DOHH2 (cell line): ENCODE data around the gene CLEC1A.

Experiments used
- H3F3A ChIP-seq: fragments of 200-600 bp; sonication (generic), shearing (Covaris generic); 2 replicates; pipeline ENCODE4 v1.6.0; 2016; ENCODE audit warnings: antibody characterized with exemption, mild to moderate bottlenecking; ENCODE audit not compliant: control insufficient read depth, insufficient read depth
- H3K27ac ChIP-seq: fragments of 200-600 bp; sonication (generic); 2 replicates; pipeline ENCODE4 v1.5.1; 2014; ENCODE audit warnings: low read depth, mild to moderate bottlenecking, low read length, moderate library complexity
- H3K27me3 ChIP-seq: fragments of 200-600 bp; sonication (generic); 2 replicates; pipeline ENCODE4 v1.6.1; 2014; ENCODE audit warnings: mild to moderate bottlenecking, low read length, mixed read lengths; ENCODE audit not compliant: control insufficient read depth
- H3K36me3 ChIP-seq: fragments of 200-600 bp; sonication (generic); 2 replicates; pipeline ENCODE4 v1.6.1; 2014; ENCODE audit warnings: mild to moderate bottlenecking, low read length, moderate library complexity, mixed read lengths; ENCODE audit not compliant: control insufficient read depth
- H3K4me1 ChIP-seq: fragments of 200-600 bp; sonication (generic); 2 replicates; pipeline ENCODE4 v1.6.1; 2014; ENCODE audit warnings: mild to moderate bottlenecking, low read length, mixed read lengths; ENCODE audit not compliant: control insufficient read depth
- H3K4me2 ChIP-seq: fragments of 200-600 bp; sonication (generic); 2 replicates; pipeline ENCODE4 v1.6.0; 2014; ENCODE audit warnings: mild to moderate bottlenecking, low read length, moderate library complexity
- H3K4me3 ChIP-seq: fragments of 200-600 bp; sonication (generic); 2 replicates; pipeline ENCODE4 v1.5.1; 2014; ENCODE audit warnings: mild to moderate bottlenecking, low read length, mixed read lengths
- H3K79me2 ChIP-seq: fragments of 200-600 bp; sonication (generic); 2 replicates; pipeline ENCODE4 v1.6.1; 2014; ENCODE audit warnings: mild to moderate bottlenecking, low read length, mixed read lengths; ENCODE audit not compliant: control insufficient read depth
- H3K9me2 ChIP-seq: fragments of 200-600 bp; sonication (generic); replicated peaks from 2 replicates; pipeline ENCODE4 v1.6.1; 2014; ENCODE audit warnings: mild to moderate bottlenecking, low read length, mixed read lengths; ENCODE audit not compliant: control insufficient read depth
- H3K9me3 ChIP-seq: fragments of 200-600 bp; sonication (generic); 2 replicates; pipeline ENCODE4 v1.6.1; 2014; ENCODE audit warnings: antibody characterized with exemption, low read length, mixed read lengths; ENCODE audit not compliant: control insufficient read depth, insufficient read depth
- H4K20me1 ChIP-seq: fragments of 200-600 bp; sonication (generic); 2 replicates; pipeline ENCODE4 v1.6.0; 2014; ENCODE audit warnings: low read depth, mild to moderate bottlenecking, antibody characterized with exemption, low read length, moderate library complexity; ENCODE audit not compliant: control insufficient read depth, insufficient read depth
- EZH2phosphoT487 ChIP-seq: fragments of 200-600 bp; sonication (generic); IDR thresholded peaks from 2 replicates; pipeline ENCODE4 v1.6.1; 2017; ENCODE audit warnings: borderline replicate concordance, mild to moderate bottlenecking, antibody characterized with exemption, low read length, moderate library complexity, mixed read lengths
- TF ChIP-seq, protein P1 (sequence below): fragments of 200-600 bp; sonication (generic); IDR thresholded peaks from one replicate; pipeline ENCODE4 v1.5.1; 2014; ENCODE audit warnings: antibody characterized with exemption, mild to moderate bottlenecking, low read depth, low read length; ENCODE audit not compliant: poor library complexity, severe bottlenecking

CLEC1A gene

DNA sequence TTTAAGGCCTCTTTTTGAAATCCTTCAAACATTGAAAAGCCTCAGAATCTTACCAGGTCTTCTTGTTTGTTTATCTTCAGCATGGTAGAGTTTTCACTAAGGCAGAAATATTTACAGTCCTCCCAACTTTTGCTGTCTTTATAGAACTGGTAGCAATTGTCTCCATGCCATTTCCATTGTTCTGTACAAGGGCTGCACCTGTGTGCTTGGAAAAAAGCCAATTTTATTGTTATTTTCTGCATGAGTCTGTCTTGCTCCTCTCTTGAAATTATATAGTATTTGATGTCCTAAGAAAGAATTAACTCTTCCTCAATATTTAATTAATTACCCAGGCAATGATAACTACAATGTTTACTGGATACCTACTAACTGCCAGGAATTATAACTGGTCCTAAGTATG lies 23.3 kb downstream of the CLEC1A start:
- Histone ChIP-seq H3K4me3 (no peak overlapping the region), H3K27me3 (peaks cover 7% of the 10 kb centered on the region; the same call in 1 of the 2 replicates), H3K4me1 (peaks cover 2% of the 10 kb centered on the region; the same call in 1 of the 2 replicates), H3K9me3 (no peaks in the 10 kb centered on the region), H3K9me2 (no peaks in the 10 kb centered on the region), H3F3A (no peaks in the 10 kb centered on the region), H3K4me2 (no peak overlapping the region), H4K20me1 (no peaks in the 10 kb centered on the region), H3K36me3 (no peaks in the 10 kb centered on the region), H3K27ac (no peak overlapping the region), H3K79me2 (no peaks in the 10 kb centered on the region)
- TF ChIP-seq EZH2phosphoT487: no peak
- TF ChIP-seq, protein P1, sequence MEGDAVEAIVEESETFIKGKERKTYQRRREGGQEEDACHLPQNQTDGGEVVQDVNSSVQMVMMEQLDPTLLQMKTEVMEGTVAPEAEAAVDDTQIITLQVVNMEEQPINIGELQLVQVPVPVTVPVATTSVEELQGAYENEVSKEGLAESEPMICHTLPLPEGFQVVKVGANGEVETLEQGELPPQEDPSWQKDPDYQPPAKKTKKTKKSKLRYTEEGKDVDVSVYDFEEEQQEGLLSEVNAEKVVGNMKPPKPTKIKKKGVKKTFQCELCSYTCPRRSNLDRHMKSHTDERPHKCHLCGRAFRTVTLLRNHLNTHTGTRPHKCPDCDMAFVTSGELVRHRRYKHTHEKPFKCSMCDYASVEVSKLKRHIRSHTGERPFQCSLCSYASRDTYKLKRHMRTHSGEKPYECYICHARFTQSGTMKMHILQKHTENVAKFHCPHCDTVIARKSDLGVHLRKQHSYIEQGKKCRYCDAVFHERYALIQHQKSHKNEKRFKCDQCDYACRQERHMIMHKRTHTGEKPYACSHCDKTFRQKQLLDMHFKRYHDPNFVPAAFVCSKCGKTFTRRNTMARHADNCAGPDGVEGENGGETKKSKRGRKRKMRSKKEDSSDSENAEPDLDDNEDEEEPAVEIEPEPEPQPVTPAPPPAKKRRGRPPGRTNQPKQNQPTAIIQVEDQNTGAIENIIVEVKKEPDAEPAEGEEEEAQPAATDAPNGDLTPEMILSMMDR: no peak

- TF ChIP-seq, protein P1: no peak
- no peak for TF ChIP-seq EZH2phosphoT487
- H3K9me2 ChIP-seq: no peaks in the 10 kb centered on the region
- H4K20me1 ChIP-seq: no peaks in the 10 kb centered on the region
Observed at GRCh38 chr12:10073261-10073660, 25.5 kb downstream of the CLEC1A start.

GRCh38 chr12:10072131-10072530 lies 26.7 kb downstream of the CLEC1A start:
- Histone ChIP-seq H3F3A (no peaks in the 10 kb centered on the region), H4K20me1 (no peaks in the 10 kb centered on the region)
- TF ChIP-seq EZH2phosphoT487: no peak
- TF ChIP-seq, protein P1: no peak

More at GRCh38 chr12:10073261-10073660, 25.5 kb downstream of the CLEC1A start:
- H3F3A ChIP-seq: no peaks in the 10 kb centered on the region
- no peaks in the 10 kb centered on the region for H3K36me3 ChIP-seq
- peaks cover 4% of the 10 kb centered on the region; the same call in 1 of the 2 replicates for H3K4me1 ChIP-seq
- no peak overlapping the region for H3K4me2 ChIP-seq
- H3K27me3 ChIP-seq: peaks cover 13% of the 10 kb centered on the region
- no peaks in the 10 kb centered on the region for H3K79me2 ChIP-seq
- no peaks in the 10 kb centered on the region for H3K9me3 ChIP-seq
- H3K4me3 ChIP-seq: no peak overlapping the region
- no peak overlapping the region for H3K27ac ChIP-seq

DNA sequence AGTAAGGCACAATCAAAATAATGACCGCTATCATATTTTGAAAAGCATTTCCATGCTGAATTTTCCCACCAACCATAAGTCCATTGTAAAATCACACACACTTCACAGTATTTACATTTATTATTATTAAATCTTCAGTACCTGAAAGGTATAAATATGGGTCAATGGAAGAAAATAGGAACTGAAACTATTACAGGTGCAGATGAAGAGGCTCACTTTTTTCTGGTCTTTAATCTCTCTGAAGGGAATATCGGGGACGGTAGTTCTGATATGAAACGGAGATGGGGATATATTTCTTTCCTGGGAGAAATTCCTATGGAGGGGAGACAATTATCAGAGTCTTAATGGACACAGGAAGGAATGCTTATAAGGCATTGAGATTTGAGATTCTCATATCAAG lies 28.4 kb downstream of the CLEC1A start:
- Histone ChIP-seq H3K4me2 (no peak overlapping the region), H3K4me3 (no peak overlapping the region), H3K79me2 (no peaks in the 10 kb centered on the region), H4K20me1 (no peaks in the 10 kb centered on the region), H3K9me2 (no peaks in the 10 kb centered on the region), H3K27ac (no peak overlapping the region), H3K4me1 (peaks cover 4% of the 10 kb centered on the region; the same call in 1 of the 2 replicates), H3K9me3 (no peaks in the 10 kb centered on the region), H3K27me3 (peaks cover 13% of the 10 kb centered on the region), H3K36me3 (no peaks in the 10 kb centered on the region), H3F3A (no peaks in the 10 kb centered on the region)
- no peak for TF ChIP-seq EZH2phosphoT487
- TF ChIP-seq, protein P1: no peak

More at GRCh38 chr12:10072131-10072530, 26.7 kb downstream of the CLEC1A start:
- Histone ChIP-seq H3K27me3 (peaks cover 13% of the 10 kb centered on the region), H3K27ac (no peak overlapping the region), H3K4me3 (no peak overlapping the region), H3K36me3 (no peaks in the 10 kb centered on the region), H3K79me2 (no peaks in the 10 kb centered on the region), H3K4me1 (peaks cover 4% of the 10 kb centered on the region; the same call in 1 of the 2 replicates), H3K4me2 (no peak overlapping the region), H3K9me3 (no peaks in the 10 kb centered on the region), H3K9me2 (no peaks in the 10 kb centered on the region)
